ENCODE data around the gene BAD. TPM values are rescaled to one million over a fixed set of nuclear protein-coding genes. Genes with fewer than 3 reads are reported as not detected.

BAD gene
- total RNA-seq, 2 experiments from 2014 or later = 21.2 to 74.2 TPM

DNA sequence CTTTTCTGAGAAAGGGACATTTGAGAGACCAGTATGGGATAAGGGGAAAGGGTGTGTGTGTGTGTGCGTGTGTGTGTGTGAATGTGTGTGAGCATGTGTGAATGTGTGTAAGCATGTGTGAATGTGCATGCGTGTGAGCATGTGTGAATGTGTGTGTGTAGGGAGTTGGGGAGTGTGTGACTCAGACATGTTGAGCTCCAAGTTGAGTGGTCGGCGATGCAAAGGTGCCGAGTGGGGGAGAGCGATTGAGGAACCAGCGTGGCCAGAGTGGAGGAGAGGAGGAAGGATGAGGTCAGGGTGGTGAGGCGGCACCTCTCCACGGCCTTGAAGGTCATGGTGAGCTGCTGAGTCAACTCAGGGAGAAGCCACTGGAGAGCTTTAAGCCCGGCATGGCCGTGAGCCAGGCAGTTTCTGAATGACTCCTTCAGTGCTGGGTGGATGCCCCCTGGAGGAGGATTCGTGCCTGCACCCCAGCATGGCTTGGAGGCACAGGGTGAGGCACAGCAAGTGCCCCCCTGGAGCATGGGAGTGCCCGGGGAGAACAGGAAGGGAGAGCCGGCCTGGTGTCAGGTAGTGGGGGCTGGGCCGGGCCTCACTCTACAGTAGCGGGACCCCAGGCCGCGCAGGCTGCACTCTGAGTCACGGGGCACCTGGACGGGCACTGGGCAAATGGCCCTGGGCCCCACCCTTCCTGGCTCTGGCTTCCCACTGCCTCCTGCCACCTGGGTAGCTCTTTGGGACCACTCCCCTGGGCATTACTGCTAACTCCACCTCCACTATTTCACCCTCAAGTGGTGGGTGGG lies 47.3 kb upstream of the BAD start:
- ChIA-PET CTCF (ENCODE audit: unreplicated experiment) (interaction anchor here (0.9 to 1.4 kb wide), 3 partner anchors 14 to 25 kb away, joined by 3 to 9 read pairs (median 6); partner anchors contain the start of genes PRDX5 and TRMT112), POLR2A (interaction anchor here (1.1 to 1.9 kb wide), 3 partner anchors 8 to 27 kb away, joined by 3 to 11 read pairs (median 4); partner anchors contain the start of genes PRDX5 and TRMT112)
- Histone ChIP-seq H3K4me3 (ENCODE audit: low read depth, low read length, poor library complexity, severe bottlenecking) (no peak overlapping the region), H3K27ac (ENCODE audit: low read depth, low read length, poor library complexity, severe bottlenecking) (no peak overlapping the region), H3K9me3 (ENCODE audit: low read length) (no peaks in the 10 kb centered on the region), H3K9me2 (ENCODE audit: insufficient read depth, low read length) (no peaks in the 10 kb centered on the region), H3K79me2 (ENCODE audit: insufficient read depth, low read depth, low read length) (no peaks in the 10 kb centered on the region), H3K4me2 (ENCODE audit: low read length) (peak overlapping the region; percentile 20; the same call in 1 of the 2 replicates), H2AFZ (ENCODE audit: low read length) (no peak overlapping the region), H4K20me1 (ENCODE audit: insufficient read depth, low read length) (no peaks in the 10 kb centered on the region), H3K4me1 (ENCODE audit: insufficient read depth, low read length, poor library complexity, severe bottlenecking) (peaks cover 31% of the 10 kb centered on the region), H3K36me3 (ENCODE audit: insufficient read depth, low read length) (peaks cover 9% of the 10 kb centered on the region; the same call in 1 of the 2 replicates)
- no TSS peak for BruUV-seq (replicated peaks)
- intact Hi-C loops (cut with micrococcal nuclease; ENCODE audit: unreplicated experiment) = loop anchor here (1.0 kb wide), 1 partner anchor 13 kb away; the partner anchor contains the start of gene PRDX5
- TF ChIP-seq, protein P1, sequence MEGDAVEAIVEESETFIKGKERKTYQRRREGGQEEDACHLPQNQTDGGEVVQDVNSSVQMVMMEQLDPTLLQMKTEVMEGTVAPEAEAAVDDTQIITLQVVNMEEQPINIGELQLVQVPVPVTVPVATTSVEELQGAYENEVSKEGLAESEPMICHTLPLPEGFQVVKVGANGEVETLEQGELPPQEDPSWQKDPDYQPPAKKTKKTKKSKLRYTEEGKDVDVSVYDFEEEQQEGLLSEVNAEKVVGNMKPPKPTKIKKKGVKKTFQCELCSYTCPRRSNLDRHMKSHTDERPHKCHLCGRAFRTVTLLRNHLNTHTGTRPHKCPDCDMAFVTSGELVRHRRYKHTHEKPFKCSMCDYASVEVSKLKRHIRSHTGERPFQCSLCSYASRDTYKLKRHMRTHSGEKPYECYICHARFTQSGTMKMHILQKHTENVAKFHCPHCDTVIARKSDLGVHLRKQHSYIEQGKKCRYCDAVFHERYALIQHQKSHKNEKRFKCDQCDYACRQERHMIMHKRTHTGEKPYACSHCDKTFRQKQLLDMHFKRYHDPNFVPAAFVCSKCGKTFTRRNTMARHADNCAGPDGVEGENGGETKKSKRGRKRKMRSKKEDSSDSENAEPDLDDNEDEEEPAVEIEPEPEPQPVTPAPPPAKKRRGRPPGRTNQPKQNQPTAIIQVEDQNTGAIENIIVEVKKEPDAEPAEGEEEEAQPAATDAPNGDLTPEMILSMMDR (conservative IDR thresholded peaks at IDR 0.05; ENCODE audit: low read length) = peak; percentile 72
- TF ChIP-seq EZH2phosphoT487 (IDR thresholded peaks at IDR 0.05; ENCODE audit: borderline replicate concordance, low read depth, low read length) = no peak
- peak; percentile 57 for DNase-seq (ENCODE audit: low spot score)

DNA sequence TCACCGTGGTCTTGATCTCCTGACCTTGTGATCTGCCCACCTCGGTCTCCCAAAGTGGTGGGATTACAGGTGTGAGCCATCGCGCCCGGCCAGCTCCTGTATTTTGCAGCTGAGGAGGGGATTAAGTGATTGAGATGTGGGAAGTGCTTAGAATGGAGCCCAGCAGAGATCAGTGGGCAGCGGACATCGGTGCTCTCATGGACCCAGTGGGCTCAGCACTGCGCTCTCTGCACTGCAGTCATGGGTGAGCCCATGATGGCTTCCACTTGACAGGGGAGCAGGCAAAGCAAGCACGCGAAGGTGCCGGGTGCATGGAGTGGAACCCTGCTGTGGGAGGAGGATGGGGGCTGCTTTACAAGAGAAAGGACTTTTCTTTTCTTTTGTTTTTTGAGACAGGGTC lies 46.4 kb upstream of the BAD start:
- H3K9me2 ChIP-seq (ENCODE audit: insufficient read depth, low read length) = no peaks in the 10 kb centered on the region
- peaks cover 22% of the 10 kb centered on the region for H3K4me1 ChIP-seq (ENCODE audit: insufficient read depth, low read length, poor library complexity, severe bottlenecking)
- H3K4me2 ChIP-seq (ENCODE audit: low read length) = no peak overlapping the region
- H3K36me3 ChIP-seq (ENCODE audit: insufficient read depth, low read length) = peaks cover 9% of the 10 kb centered on the region; the same call in 1 of the 2 replicates
- H4K20me1 ChIP-seq (ENCODE audit: insufficient read depth, low read length) = no peaks in the 10 kb centered on the region
- no peak overlapping the region for H3K27ac ChIP-seq (ENCODE audit: low read depth, low read length, poor library complexity, severe bottlenecking)
- no peaks in the 10 kb centered on the region for H3K9me3 ChIP-seq (ENCODE audit: low read length)
- intact Hi-C loops (cut with micrococcal nuclease; ENCODE audit: unreplicated experiment) = loop anchor here (1.0 kb wide), 1 partner anchor 13 kb away; the partner anchor contains the start of gene PRDX5
- no peak for DNase-seq (ENCODE audit: low spot score)
- ChIA-PET CTCF (ENCODE audit: unreplicated experiment) (interaction anchor here (1.4 kb wide), 1 partner anchor 13 kb away, joined by 9 read pairs; the partner anchor contains the start of genes PRDX5 and TRMT112), POLR2A (interaction anchor here (1.1 to 1.9 kb wide), 2 partner anchors 13 to 26 kb away, joined by 3 to 11 read pairs; partner anchors contain the start of genes PRDX5 and TRMT112)
- H3K4me3 ChIP-seq (ENCODE audit: low read depth, low read length, poor library complexity, severe bottlenecking) = no peak overlapping the region
- no peak for TF ChIP-seq EZH2phosphoT487 (IDR thresholded peaks at IDR 0.05; ENCODE audit: borderline replicate concordance, low read depth, low read length)
- TF ChIP-seq, protein P1 (conservative IDR thresholded peaks at IDR 0.05; ENCODE audit: low read length) = no peak
- H2AFZ ChIP-seq (ENCODE audit: low read length) = no peak overlapping the region
- H3K79me2 ChIP-seq (ENCODE audit: insufficient read depth, low read depth, low read length) = no peaks in the 10 kb centered on the region
- BruUV-seq (replicated peaks) = no TSS peak

All from OCI-LY7 (cell line).